Measurements from ENCODE around the gene UNC5CL. TPM values are rescaled to one million over a fixed set of nuclear protein-coding genes. Genes with fewer than 3 reads are reported as not detected.

The UNC5CL gene
- polyA plus RNA-seq, 1 donor (not counting 4 experiments of a cell fraction or from before 2014, with no cell fraction given): 0.34 TPM

GRCh38 chr6:41049521-41049920, 10.5 kb upstream of the UNC5CL start:
- no peaks in the 10 kb centered on the region for H4K20me1 ChIP-seq (ENCODE audit: control insufficient read depth, extremely low read depth, insufficient read depth, low read length)
- H3K4me1 ChIP-seq (ENCODE audit: control insufficient read depth, extremely low read depth, insufficient read depth, low read length): peaks cover 14% of the 10 kb centered on the region
- H3K9me3 ChIP-seq (ENCODE audit: control insufficient read depth, low read depth, low read length): no peaks in the 10 kb centered on the region
- no peaks in the 10 kb centered on the region for H3K36me3 ChIP-seq (ENCODE audit: control insufficient read depth in 2 of 2, extremely low read depth in 1 of 2, insufficient read depth in 2 of 2, low read length in 2 of 2)
- DNase-seq (ENCODE audit: low read depth, low spot score): no peak
- H3K4me2 ChIP-seq (ENCODE audit: control insufficient read depth, extremely low read depth, insufficient read depth, low read depth, low read length): no peak overlapping the region
- no peaks in the 10 kb centered on the region for H3K79me2 ChIP-seq (ENCODE audit: control insufficient read depth, insufficient read depth, low read length)
- TF ChIP-seq EZH2 (IDR thresholded peaks at IDR 0.05; ENCODE audit: low read length): no peak
- TF ChIP-seq, protein P1, sequence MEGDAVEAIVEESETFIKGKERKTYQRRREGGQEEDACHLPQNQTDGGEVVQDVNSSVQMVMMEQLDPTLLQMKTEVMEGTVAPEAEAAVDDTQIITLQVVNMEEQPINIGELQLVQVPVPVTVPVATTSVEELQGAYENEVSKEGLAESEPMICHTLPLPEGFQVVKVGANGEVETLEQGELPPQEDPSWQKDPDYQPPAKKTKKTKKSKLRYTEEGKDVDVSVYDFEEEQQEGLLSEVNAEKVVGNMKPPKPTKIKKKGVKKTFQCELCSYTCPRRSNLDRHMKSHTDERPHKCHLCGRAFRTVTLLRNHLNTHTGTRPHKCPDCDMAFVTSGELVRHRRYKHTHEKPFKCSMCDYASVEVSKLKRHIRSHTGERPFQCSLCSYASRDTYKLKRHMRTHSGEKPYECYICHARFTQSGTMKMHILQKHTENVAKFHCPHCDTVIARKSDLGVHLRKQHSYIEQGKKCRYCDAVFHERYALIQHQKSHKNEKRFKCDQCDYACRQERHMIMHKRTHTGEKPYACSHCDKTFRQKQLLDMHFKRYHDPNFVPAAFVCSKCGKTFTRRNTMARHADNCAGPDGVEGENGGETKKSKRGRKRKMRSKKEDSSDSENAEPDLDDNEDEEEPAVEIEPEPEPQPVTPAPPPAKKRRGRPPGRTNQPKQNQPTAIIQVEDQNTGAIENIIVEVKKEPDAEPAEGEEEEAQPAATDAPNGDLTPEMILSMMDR (optimal IDR thresholded peaks at IDR 0.05 in 1 of 3, IDR thresholded peaks at IDR 0.05 in 1 of 3, conservative IDR thresholded peaks at IDR 0.05 in 1 of 3; ENCODE audit: extremely low read depth in 1 of 3, insufficient read depth in 2 of 3, low read length in 3 of 3): no peak
- H3K9me1 ChIP-seq (ENCODE audit: control insufficient read depth, extremely low read depth, insufficient read depth, low read length): no peaks in the 10 kb centered on the region
- no peak overlapping the region for H2AFZ ChIP-seq (ENCODE audit: control insufficient read depth, low read length)
- no peak overlapping the region for H3K9ac ChIP-seq (ENCODE audit: control insufficient read depth, extremely low read depth, insufficient read depth, low read length)
- dilution Hi-C loops (cut with MboI; ENCODE audit: extremely low pct_ligation_motif_present, low sequenced_read_pairs): no loop called here
- no peak for FAIRE-seq
- H3K27ac ChIP-seq (ENCODE audit: control insufficient read depth, insufficient read depth, low read length): no peak overlapping the region
- no peaks in the 10 kb centered on the region for H3K27me3 ChIP-seq (ENCODE audit: control insufficient read depth, extremely low read depth, insufficient read depth, low read length)
- H3K4me3 ChIP-seq (ENCODE audit: control insufficient read depth in 2 of 3, extremely low read depth in 1 of 3, insufficient read depth in 2 of 3, low read depth in 1 of 3, low read length in 3 of 3): no peak overlapping the region

DNA sequence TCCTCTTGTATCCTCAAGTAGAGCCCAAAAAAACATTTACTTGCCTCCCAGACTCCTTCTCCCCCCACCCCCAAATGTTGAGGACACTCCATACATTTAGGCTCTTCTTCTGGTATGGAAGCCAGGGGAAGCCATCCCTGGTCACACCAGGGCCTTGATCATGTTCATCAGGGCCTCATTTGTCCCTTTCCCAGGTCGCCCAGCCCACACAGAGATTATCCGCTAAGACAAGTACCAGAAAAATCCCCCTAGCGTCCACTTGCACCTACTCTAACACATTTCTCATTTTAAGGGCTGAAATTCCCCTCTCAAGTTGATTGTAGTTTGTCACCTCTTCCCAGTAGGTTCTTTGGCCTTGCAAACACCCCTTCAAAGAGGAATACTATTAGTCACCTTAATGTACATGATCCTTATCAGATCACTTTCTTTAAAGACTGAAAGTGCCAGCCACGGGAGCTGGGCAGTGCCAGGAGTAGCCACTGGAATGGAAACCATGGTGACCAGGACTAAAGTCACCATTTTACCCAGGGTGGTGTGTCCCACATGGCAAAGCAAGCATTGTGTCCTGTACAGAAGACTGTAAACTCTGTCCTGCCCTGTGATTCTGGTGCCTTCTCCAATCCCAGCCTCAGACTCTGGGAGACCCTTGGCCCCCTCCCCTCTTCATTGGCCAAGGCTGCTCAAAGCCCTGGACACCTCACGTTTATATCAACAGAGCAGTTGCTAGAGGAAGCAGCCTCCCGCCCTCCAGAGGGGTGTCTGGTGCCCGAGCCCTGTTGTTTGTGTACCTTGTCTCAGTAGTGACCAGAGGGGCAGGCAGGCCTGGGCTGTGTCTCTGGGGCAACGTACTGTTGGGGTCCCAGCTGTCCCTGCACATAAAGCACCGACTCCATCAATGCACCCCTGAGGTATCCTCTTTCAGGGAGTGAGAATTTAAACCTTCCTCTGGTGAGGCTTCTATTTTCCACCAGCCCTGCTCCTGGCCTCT, 9.0 kb upstream of the UNC5CL start:
- FAIRE-seq: no peak
- H3K9ac ChIP-seq (ENCODE audit: control insufficient read depth, extremely low read depth, insufficient read depth, low read length): no peak overlapping the region
- H4K20me1 ChIP-seq (ENCODE audit: control insufficient read depth, extremely low read depth, insufficient read depth, low read length): no peaks in the 10 kb centered on the region
- H3K27ac ChIP-seq (ENCODE audit: control insufficient read depth, insufficient read depth, low read length): no peak overlapping the region
- no peaks in the 10 kb centered on the region for H3K9me1 ChIP-seq (ENCODE audit: control insufficient read depth, extremely low read depth, insufficient read depth, low read length)
- H3K4me2 ChIP-seq (ENCODE audit: control insufficient read depth, extremely low read depth, insufficient read depth, low read depth, low read length): peak overlapping the region; percentile 12
- no peaks in the 10 kb centered on the region for H3K9me3 ChIP-seq (ENCODE audit: control insufficient read depth, low read depth, low read length)
- H2AFZ ChIP-seq (ENCODE audit: control insufficient read depth, low read length): no peak overlapping the region
- no peaks in the 10 kb centered on the region for H3K27me3 ChIP-seq (ENCODE audit: control insufficient read depth, extremely low read depth, insufficient read depth, low read length)
- no peak for TF ChIP-seq EZH2 (IDR thresholded peaks at IDR 0.05; ENCODE audit: low read length)
- DNase-seq (ENCODE audit: low read depth, low spot score): no peak
- no peak overlapping the region for H3K4me3 ChIP-seq (ENCODE audit: control insufficient read depth in 2 of 3, extremely low read depth in 1 of 3, insufficient read depth in 2 of 3, low read depth in 1 of 3, low read length in 3 of 3)
- dilution Hi-C loops (cut with MboI; ENCODE audit: extremely low pct_ligation_motif_present, low sequenced_read_pairs): no loop called here
- H3K4me1 ChIP-seq (ENCODE audit: control insufficient read depth, extremely low read depth, insufficient read depth, low read length): peaks cover 14% of the 10 kb centered on the region
- H3K79me2 ChIP-seq (ENCODE audit: control insufficient read depth, insufficient read depth, low read length): no peaks in the 10 kb centered on the region
- no peaks in the 10 kb centered on the region for H3K36me3 ChIP-seq (ENCODE audit: control insufficient read depth in 2 of 2, extremely low read depth in 1 of 2, insufficient read depth in 2 of 2, low read length in 2 of 2)

All from keratinocyte (primary cell).